T-helper 1 cell (primary cell): ENCODE results near the gene ATP7B.
"Not testable (repeated sequence)": the region's sequence is repeated elsewhere in the genome, so short reads cannot be mapped to it uniquely, and the experiment has no call there.

Experiments
- DNase-seq, 5 donors: peaks; one replicate each; pipeline ENCODE4 v3.0.0-alpha.2; 2012 to 2020
- total RNA-seq, 4 donors: gene quantifications; one replicate each; lab custom pipeline; 2026; lab: John Stamatoyannopoulos, UW

ATP7B gene
- total RNA-seq = 0.80 to 2.4 (median 1.5) reads per million in 4 donors

DNA sequence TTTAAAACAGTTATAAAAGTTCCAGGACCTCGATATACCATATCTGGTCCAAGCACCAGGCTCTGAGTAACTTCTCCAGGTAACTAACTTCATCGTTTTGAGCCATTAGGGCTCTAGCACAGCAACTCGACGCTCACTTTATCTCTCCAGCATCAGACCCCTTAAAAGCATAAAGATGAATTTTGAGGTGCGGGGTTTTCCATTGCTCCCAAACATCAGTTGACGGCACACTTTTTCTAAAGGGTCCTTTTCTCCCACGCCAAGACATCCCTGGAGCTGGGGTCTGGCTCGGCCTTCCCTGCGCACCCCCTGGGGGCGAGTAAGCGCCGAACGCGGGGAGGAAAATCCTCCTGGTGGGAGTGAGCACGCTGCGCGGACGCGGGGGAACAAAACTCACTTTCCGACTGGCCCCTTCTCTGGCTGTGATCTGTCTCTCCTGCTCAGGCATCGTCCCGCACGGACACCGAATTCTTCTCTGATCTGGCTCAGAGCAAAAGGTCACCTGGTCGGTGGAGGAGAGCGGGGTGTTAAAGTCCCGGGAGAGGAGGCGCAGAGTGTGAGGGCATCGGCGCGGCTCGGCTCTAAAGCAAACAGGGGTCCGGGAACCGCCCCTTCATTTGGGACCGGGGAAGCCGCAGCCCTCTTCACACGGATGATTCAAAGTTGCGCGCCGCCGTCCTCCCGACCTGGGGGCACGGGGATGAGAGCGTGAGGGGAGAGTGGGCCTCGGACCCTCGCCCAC is at the start of gene ATP7B:
TSS of gene ATP7B (minus strand) at position 561 of the 742 bp plus-strand sequence. CDS start at position 448, 113 bp downstream.
- DNase-seq = peak in 1 of 5 donors; percentile 9

DNA sequence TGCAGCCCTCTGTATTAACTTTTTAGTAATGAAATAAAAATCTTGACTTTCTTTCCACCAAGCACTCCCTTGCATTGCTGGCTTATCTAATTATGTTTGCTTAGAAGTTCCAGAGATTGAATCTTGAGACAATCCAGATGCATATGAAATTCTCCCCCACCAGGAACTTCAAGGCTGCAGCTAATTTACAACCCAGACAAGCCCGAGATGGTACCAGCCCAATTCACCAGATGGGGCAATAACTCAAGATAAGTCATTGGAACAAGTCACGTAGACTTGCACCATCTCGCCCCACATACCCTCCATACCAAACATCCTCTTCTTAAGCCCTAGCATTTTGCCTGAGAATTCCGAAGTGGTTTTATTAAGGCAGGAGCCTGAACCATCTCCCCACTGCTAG is 42.2 kb upstream of the ATP7B start:
- DNase-seq = no peak

DNA sequence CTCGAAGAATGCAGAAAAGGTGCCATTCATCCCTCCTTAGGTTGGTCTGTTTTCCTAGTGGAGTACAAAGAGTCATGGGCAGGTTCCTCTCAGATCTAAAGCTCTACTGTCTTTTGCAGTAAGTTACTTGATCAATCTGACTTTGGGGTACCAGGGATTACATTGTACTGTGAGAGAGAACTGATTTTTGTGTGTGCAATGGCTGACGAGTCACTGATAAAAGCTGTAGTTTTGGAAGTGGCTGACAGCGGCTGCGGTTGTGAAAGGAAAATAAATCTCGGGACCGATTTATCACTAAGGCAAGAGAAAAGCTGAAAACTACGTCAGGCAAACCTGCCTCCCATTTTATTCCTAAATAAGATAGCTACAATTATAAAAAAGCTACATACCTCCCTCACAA is 40.1 kb upstream of the ATP7B start:
- DNase-seq = no peak

DNA sequence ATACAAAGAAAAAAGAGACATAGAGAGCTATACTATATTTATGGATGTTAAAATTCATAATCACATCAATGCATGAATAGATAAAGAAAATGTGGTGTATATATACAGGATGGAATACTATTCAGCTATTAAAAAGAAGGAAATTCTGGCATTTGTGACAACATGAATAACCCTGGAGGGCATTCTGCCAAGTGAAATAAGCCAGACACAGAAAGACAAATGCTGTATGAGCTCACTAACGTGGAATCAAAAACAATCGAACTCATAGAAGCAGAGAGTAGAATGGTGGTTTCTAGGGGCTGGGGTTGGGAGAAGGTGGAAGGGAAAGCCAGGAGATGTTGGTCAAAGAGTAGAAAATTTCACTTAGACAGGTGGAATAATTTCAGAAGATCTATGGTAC is 37.3 kb upstream of the ATP7B start:
- DNase-seq = no peak

DNA sequence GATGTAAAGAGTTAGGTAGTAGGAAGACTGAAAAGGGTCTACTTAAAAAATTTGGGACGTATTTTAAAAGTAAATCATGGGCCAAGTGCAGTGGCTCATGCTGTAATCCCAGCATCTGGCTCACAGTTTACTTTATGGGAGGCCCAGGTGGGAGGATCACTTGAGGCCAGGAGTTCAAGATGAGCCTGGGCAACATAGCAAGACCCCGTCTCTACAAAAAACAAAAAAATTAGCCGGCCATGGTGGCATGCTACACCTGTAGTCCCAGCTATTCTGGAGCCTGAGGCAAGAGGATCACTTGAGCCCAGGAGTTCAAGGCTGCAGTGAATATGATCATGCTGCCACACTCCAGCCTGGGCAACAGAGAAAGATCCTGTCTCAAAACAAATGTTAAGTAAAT is 36.2 kb upstream of the ATP7B start:
- no peak for DNase-seq

DNA sequence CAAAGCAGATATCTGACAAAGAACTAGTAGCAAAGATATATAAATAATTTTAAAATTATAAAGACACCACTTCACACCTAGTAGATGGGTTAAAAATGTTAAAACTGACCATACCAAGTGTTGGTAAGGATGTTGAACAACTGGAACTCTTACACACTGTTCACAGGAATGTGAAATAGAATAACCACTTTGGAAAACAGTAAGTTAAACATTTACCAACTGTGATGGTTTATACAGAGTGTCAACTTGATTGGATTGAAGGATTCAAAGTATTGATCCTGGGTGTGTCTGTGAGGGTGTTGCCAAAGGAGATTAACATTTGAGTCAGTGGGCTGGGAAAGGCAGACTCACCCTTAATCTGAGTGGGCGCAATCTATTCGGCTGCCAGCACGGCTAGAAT is 32.4 kb upstream of the ATP7B start:
- no peak for DNase-seq

DNA sequence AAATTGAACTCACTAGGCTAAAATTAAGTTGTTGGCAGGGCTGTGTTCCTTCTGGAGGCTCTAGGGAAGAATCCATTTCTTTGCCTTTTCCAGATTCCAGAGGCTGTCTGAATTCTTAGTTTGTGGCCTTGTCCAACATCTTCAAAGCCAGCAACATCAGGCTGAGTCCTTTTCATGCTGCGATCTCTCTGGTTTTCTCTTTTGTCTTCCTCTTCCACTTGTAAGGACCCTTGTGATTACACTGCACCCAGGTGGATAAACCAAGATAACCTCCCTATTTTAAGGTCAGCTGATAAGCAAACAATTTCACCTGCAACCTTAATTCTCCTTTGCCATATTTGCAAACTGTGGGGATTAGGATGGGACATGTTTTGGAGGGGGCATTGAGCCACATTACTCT is 24.8 kb upstream of the ATP7B start:
- no peak for DNase-seq

DNA sequence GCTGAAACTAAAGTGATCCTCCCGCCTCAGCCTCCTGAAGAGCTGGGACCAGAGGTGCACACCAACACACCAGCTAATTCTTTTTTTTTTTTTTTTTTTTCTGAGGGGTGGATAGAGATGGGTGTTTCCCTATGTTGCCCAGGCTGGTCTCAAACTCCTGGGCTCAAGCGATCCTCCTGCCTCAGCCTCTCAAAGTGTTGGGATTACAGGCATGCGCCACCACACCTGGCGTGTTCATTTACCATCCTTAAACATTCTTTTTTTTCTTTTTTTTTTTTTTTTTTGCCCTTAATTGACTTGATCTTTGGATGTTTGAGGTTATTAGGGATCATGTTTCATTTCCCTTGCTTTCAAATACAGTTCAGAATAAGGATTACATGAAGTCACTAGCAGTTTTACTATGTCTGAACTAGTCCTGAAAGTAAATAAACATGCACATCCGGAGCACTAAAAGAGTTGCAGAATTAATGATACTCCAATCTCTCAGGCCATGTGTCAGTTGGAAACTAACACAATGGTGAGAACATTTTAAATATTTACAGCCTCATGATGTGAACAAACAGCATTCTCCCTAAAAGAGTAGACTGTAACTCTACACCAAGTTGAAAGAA is 23.5 kb upstream of the ATP7B start:
- no peak for DNase-seq

DNA sequence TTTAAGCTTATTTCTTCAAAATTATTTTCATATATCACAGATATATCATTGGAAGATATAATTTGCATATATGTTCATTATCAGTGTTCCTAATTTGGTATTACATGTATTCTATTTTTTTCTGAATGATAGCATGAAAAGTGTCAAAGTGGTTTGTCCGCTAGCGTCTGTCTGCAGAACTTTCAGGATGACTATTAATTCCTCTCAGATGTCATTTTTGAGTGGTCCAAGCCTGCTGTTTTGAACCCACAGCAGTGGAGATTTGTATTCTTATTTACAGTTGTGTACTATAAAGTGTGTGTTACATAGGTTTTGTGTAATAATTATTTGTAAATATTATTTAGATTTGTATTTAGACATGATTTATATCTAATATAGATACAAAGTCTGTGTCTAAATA is 21.8 kb upstream of the ATP7B start:
- no peak for DNase-seq

DNA sequence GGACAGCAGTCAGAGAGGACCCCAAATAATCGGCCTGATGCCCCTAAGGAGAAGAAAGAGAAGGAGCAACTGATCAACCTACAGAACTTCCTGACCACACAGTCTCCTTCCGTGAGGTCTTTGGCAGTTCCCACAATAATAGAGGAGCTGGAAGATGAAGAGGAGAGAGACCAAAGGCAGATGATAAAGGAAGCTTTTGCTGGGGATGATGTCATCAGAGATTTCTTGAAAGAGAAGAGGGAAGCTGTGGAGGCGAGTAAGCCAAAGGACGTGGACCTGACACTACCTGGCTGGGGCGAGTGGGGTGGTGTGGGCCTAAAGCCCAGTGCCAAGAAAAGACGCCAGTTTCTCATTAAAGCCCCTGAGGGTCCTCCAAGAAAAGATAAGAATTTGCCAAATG is 19.2 kb upstream of the ATP7B start:
- DNase-seq = not testable (repeated sequence)

DNA sequence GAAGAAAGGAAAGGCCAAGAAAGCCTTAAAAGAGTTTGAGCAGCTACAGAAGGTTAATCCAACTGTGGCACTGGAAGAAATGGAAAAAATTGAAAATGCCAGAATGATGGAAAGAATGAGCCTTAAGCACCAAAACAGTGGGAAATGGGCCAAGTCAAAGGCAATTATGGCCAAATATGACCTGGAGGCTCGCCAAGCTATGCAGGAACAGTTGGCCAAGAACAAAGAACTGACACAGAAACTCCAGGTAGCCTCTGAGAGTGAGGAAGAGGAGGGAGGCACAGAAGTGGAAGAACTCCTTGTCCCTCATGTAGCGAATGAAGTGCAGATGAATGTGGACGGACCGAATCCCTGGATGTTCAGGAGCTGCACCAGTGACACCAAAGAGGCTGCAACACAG is 18.3 kb upstream of the ATP7B start:
- no peak for DNase-seq

DNA sequence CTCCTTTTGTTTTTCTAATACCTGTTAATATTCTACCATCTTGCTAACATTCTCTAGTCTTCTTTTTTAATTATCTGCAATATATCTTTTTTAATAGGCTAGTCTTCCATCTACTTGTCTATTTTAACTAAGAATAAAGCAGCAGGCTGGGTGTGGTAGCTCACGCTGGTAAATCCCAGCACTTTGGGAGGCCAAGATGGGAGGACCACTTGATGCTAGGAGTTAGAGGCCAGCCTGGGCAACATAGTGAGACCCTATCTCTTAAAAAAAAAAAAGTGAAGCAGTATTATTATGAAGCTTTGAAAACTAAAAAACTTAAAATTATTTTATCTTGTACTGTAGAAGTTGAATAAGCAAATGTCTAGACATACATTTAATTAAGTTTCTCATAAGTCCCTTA is 16.6 kb upstream of the ATP7B start:
- no peak for DNase-seq

DNA sequence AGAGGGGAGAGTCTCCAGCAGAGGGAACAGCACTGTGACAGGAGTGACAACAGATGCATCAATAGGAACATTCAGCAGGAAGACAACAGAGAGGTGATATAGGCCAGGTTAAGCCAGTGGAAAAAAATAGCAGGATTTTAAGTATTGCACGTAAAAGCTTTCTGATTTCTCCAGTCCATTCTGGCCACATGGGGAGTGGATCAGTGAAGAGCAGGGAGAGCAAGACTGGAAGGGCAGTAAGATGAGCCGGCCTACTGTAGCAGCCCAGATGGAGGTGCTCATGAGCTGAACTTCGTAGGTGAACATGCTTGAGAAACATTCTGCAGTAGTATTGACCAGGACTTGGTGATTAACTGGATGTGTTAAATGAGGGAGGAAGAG is 15.0 kb upstream of the ATP7B start:
- DNase-seq = no peak

DNA sequence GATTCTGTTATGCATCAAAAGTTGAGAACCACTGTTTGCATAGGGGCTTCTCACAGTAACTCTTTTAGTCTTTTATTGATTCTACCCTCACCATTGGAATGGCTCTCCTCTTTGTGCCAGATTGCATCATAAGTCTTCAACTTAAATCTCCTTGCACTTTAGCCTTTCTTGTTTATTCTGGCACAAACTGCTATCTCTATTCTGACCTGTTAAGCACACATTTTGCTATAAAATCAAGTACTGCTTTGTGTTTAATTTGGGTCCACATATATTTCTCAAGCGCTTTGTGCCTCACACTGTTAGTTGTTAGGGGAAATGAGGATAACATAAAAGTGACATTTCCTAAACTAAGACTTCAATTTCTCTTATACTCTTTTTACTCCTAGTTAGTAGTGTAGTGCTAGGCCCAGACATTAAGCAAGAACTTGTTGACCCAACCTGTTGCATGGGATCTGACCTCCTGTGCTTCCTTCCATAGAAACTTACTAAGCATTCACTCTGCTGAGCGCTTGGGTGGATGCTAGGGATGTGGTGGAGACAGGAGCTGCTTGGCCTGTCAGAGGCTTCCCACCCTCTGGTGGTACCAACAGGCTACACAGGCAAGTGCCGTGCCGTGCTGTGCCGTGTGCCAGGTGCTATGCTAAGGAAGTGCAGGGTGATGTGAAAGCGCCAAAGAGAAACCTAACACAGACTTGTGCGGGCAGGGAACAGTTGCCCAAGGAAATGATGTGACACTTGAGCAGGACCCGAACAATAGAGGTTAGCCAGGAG is 14.4 kb upstream of the ATP7B start:
- no peak for DNase-seq

DNA sequence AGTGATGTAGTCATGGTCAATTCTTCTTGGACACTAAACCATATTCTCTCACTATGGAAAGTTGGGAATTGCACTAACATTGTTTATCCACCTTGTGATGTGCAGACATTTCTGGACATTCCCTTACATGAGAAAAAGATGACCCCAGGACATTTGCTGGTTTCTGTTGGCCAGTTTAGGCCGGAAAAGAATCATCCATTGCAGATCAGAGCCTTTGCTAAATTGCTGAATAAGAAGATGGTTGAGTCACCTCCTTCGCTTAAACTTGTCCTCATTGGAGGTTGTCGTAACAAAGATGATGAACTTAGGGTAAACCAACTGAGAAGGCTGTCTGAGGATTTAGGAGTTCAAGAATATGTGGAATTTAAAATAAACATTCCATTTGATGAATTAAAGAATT is 13.2 kb upstream of the ATP7B start, which contains the start of gene UTP14C:
TSS of gene UTP14C (plus strand) at position 211 of the 400 bp plus-strand sequence. CDS start 4,114 bp downstream, outside the sequence.
- no peak for DNase-seq

DNA sequence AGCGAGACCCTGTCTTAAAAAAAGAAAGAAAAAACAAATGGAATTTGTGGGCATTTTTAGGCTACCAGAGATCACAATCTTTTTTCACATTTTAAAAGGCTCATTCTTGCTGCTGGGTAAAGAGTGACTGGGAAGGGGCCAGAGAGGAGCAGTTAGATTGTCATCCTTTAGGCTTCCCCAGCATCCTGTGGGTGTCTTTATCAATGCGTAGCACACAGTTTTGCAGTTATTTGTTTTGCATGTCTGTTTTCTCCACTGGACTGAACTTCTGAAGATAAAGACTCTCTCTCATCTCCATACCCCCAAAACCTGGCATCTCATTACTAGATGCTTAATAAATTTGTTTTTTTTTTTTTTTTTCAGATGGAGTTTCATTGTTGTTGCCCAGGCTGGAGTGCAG is 11.1 kb upstream of the ATP7B start:
- DNase-seq = no peak

DNA sequence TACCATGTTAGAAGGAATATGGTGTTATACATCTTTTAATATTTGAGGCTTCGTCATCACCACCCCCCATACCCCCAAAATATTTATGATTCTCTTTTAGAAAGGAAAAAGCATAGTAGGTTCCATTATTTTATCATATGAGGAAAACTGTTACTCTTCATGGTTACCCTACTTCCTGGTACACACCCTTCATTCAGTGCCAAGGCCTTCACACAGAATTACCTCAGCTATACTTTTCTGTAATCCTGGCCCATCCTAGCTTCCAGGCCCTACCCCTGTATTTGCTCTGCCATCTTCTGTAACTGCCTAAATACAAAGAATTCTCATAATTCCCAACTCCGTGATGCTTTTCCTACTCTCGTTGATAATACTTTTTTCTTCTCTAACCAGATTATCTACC is 8.9 kb upstream of the ATP7B start:
- DNase-seq = no peak

DNA sequence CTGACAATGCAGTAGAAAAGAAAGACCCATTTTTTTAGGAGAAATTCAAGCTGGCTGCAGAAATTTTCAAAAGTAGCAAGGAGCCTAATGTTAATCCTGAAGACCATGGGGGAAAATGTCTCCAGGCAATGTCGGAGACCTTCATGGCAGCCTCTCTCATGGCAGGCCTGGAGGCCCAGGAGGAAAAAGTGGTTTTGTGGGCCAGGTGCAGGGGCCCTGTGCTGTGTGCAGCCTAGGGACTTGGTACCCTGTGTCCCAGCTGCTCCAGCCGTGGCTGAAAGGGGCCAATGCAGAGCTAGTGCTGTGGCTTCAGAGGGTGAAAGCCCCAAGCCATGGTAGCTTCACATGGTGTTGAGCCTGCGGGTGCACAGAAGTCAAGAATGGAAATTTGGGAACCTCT is 5.0 kb upstream of the ATP7B start:
- no peak for DNase-seq

DNA sequence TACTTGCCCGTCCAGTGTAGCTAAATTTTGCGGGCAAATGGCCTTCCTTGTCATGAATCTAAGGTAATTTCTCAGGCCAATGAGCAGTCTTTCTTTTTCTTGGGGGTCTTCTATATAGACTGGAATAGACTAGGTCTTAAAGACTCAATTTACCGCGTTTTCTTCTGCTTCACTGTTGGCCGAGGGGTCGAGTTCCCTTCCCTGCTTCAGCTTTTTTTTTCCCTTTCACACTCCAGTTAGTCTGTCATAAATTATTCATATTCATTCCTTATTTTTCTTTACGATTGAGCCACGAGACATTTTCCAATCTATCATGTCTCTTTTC is 1.2 kb upstream of the ATP7B start:
- DNase-seq = no peak

DNA sequence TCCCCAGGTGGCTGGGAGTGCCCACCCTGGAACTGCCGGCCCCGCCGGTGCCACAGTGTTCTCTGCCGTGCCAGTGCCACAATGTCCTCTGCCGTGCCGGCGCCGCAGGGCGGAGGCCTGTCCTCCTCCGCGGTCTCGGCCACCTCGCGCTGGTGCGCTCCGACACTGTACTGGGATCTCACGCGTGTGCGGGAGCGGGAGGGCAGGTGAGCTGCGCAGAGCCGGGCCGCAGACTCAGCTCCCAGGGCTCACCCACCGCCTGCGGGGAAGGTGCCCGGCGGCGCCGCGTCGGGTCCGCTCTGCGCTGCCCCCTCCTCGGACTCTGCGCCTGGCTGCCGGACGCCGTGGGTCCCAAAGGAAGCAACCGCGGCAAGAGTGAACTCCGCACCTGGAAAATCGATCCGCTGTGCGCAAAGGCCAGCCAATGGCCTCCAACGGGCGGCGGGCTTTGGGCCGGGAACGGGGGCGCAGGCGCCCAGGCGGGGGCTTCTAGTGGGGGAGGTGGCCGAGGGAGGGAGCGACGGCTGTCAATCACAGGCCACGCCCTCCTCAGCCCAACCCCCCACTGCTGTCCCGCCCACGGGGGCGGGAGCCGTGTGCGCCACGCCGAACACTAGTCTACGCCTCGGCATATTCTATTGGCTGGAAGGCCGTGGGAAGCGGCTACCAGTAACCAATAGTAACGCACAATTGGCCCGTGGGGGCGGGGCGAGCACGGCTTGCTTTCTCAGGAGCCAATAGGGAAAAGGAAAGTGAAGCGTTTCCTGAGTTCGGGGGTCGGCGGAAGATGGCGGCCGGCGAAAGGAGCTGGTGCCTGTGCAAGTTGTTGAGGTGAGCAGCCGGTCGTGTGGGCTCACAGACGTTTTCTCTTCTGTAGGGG is 622 bp upstream of the ATP7B start, which contains the start of gene ALG11:
TSS of gene ALG11 (plus strand) at position 767 of the 880 bp plus-strand sequence. CDS start at position 788, 21 bp downstream.
- peak; percentile 96 to 100 (median 98) for DNase-seq

DNA sequence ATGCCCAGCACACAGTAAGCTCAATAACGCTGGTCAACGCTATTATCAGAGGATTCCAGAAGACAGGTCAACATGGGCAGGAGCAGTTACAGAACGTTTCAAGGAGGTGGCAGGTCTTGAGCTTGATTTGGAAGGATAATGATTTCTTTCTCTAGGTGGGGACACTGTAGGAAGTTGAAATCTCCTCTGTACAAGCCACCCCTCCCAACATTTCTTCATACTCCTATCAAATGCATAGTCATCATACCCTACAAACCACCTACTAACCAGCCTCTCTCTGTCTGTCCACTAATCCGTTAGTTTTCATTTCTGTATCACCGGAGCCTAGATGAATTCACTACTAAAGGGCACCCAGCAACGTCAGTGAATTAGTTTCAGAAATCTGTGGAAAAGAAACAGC is 1.3 kb downstream of the ATP7B start:
- DNase-seq = no peak

DNA sequence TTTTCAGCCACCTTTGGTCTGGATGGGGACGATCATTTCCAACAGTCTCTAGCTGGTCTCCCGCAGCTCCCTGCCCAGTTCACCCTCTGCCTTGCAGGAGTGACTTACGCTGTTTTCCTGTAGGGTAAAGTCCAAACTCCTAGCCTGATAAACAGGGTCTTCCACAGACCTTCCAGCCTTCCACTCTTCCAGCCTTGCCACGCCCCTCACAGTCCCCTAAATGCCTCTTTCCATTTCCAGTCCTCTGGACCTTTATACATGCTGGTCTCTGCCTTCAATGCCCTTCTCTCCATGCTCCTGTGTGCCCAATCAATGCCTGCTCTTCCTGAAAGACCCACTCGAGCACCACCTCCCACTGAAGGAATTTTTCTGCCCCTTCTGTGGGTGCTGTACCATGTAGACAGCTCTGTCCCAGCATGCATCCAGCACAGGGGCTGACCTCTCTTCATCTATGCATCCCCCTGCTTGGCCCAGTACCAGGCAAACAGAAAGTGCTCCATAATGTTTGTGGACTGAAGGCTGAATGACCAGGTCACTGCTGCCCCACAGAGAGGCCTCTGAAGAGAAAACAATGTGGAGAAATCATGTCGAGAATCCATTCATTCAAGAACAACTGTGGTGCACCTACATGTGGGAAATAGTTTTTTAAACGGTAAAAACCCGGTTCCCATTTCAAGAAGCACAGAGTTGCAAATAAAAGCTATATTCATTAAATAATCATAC is 4.6 kb downstream of the ATP7B start:
- DNase-seq = no peak
